Measurements from ENCODE around the gene CRYGN.

- no peak for TF ChIP-seq CTCF (IDR thresholded peaks at IDR 0.05; ENCODE audit: insufficient read depth, low read length)
- TF ChIP-seq, protein P1, sequence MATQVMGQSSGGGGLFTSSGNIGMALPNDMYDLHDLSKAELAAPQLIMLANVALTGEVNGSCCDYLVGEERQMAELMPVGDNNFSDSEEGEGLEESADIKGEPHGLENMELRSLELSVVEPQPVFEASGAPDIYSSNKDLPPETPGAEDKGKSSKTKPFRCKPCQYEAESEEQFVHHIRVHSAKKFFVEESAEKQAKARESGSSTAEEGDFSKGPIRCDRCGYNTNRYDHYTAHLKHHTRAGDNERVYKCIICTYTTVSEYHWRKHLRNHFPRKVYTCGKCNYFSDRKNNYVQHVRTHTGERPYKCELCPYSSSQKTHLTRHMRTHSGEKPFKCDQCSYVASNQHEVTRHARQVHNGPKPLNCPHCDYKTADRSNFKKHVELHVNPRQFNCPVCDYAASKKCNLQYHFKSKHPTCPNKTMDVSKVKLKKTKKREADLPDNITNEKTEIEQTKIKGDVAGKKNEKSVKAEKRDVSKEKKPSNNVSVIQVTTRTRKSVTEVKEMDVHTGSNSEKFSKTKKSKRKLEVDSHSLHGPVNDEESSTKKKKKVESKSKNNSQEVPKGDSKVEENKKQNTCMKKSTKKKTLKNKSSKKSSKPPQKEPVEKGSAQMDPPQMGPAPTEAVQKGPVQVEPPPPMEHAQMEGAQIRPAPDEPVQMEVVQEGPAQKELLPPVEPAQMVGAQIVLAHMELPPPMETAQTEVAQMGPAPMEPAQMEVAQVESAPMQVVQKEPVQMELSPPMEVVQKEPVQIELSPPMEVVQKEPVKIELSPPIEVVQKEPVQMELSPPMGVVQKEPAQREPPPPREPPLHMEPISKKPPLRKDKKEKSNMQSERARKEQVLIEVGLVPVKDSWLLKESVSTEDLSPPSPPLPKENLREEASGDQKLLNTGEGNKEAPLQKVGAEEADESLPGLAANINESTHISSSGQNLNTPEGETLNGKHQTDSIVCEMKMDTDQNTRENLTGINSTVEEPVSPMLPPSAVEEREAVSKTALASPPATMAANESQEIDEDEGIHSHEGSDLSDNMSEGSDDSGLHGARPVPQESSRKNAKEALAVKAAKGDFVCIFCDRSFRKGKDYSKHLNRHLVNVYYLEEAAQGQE (IDR thresholded peaks at IDR 0.05; ENCODE audit: insufficient replicate concordance, low read depth) = no peak
Observed at GRCh38 chr7:151424799-151425198, 15.1 kb downstream of the CRYGN start.

All from HL-60 (cell line).